GM12873 (cell line): ENCODE data around the gene ZNF555.

Source experiments
- CTCF ChIP-seq: IDR thresholded peaks from 2 replicates; pipeline ENCODE4 v1.5.1; 2012; ENCODE audit warnings: low read depth, mild to moderate bottlenecking, moderate library complexity, low read length, control low read depth; ENCODE audit not compliant: insufficient read depth; ENCODE audit errors: missing control alignments

ZNF555 gene

GRCh38 chr19:2805261-2805900 lies 35.9 kb upstream of the ZNF555 start:
- TF ChIP-seq CTCF: no peak

- no peak for TF ChIP-seq CTCF
Measured at GRCh38 chr19:2805991-2806649, 35.2 kb upstream of the ZNF555 start.

GRCh38 chr19:2806736-2807378 lies 34.4 kb upstream of the ZNF555 start:
- TF ChIP-seq CTCF: no peak

- no peak for TF ChIP-seq CTCF
Measured at GRCh38 chr19:2807379-2808128, 33.7 kb upstream of the ZNF555 start.

- TF ChIP-seq CTCF: no peak
Measured at GRCh38 chr19:2808129-2808941, 32.9 kb upstream of the ZNF555 start.

GRCh38 chr19:2809387-2810140 lies 31.7 kb upstream of the ZNF555 start:
- no peak for TF ChIP-seq CTCF
